HPDE6-E6E7 (cell line): ENCODE data around the gene PLCD1.
"Not testable (repeated sequence)": the region's sequence is repeated elsewhere in the genome, so short reads cannot be mapped to it uniquely, and the experiment has no call there.

Experiments used
- DNase-seq: peaks from one replicate; pipeline ENCODE4 v3.0.0; 2011; ENCODE audit warnings: missing footprints; ENCODE audit errors: extremely low spot score

PLCD1 gene

GRCh38 chr3:37986479-37987314, 42.7 kb downstream of the PLCD1 start:
- DNase-seq = no peak

- DNase-seq = no peak
These were observed 43.7 kb downstream of the PLCD1 start for GRCh38 chr3:37985637-37986320.

GRCh38 chr3:37984596-37984995, 44.8 kb downstream of the PLCD1 start:
- DNase-seq = no peak

GRCh38 chr3:37984051-37984450, 45.4 kb downstream of the PLCD1 start:
- no peak for DNase-seq

- no peak for DNase-seq
These were observed 47.1 kb downstream of the PLCD1 start for GRCh38 chr3:37982331-37982730.

GRCh38 chr3:37981348-37981664, 48.1 kb downstream of the PLCD1 start:
- DNase-seq = no peak

- no peak for DNase-seq
These were observed 48.7 kb downstream of the PLCD1 start for GRCh38 chr3:37980462-37981347.

GRCh38 chr3:37979541-37980461, 49.6 kb downstream of the PLCD1 start:
- DNase-seq = no peak

GRCh38 chr3:37974121-37975083, 55.0 kb downstream of the PLCD1 start:
- peak; percentile 19 for DNase-seq

- no peak for DNase-seq
These were observed 56.0 kb downstream of the PLCD1 start for GRCh38 chr3:37973246-37974054.

GRCh38 chr3:37972056-37972455, 57.4 kb downstream of the PLCD1 start:
- not testable (repeated sequence) for DNase-seq

GRCh38 chr3:37971467-37971866, 58.0 kb downstream of the PLCD1 start:
- no peak for DNase-seq

GRCh38 chr3:37970802-37971201, 58.6 kb downstream of the PLCD1 start:
- no peak for DNase-seq

- no peak for DNase-seq
These were observed 59.8 kb downstream of the PLCD1 start for GRCh38 chr3:37969596-37970100.

GRCh38 chr3:37968813-37969595, 60.4 kb downstream of the PLCD1 start:
- no peak for DNase-seq

- DNase-seq = no peak
These were observed 61.2 kb downstream of the PLCD1 start for GRCh38 chr3:37968199-37968598.

GRCh38 chr3:37967260-37967881, 62.1 kb downstream of the PLCD1 start:
- peak; percentile 22 for DNase-seq

GRCh38 chr3:37964716-37965115, 64.7 kb downstream of the PLCD1 start:
- DNase-seq = no peak
